C1 segment of cervical spinal cord (tissue), 14 donors: ENCODE data around the gene PAX2.

Experiments
- DNase-seq, 14 donors: peaks; one replicate each; lab custom pipeline; 2025; lab: John Stamatoyannopoulos, UW

PAX2 gene

GRCh38 chr10:100788002-100788903 is 42.9 kb downstream of the PAX2 start:
- DNase-seq: no peak

- DNase-seq: no peak
These were observed 45.4 kb downstream of the PAX2 start for GRCh38 chr10:100790761-100791208.

GRCh38 chr10:100791369-100792058 is 46.1 kb downstream of the PAX2 start:
- no peak for DNase-seq

- no peak for DNase-seq
These were observed 47.2 kb downstream of the PAX2 start for GRCh38 chr10:100792574-100792973.

GRCh38 chr10:100793055-100793454 is 47.7 kb downstream of the PAX2 start:
- no peak for DNase-seq

GRCh38 chr10:100799881-100800280 is 54.5 kb downstream of the PAX2 start:
- DNase-seq: no peak

GRCh38 chr10:100800931-100801330 is 55.5 kb downstream of the PAX2 start:
- no peak for DNase-seq

- no peak for DNase-seq
These were observed 56.8 kb downstream of the PAX2 start for GRCh38 chr10:100802196-100802595.

- DNase-seq: no peak
These were observed 57.2 kb downstream of the PAX2 start for GRCh38 chr10:100802607-100803006.

- DNase-seq: no peak
These were observed 58.1 kb downstream of the PAX2 start for GRCh38 chr10:100803492-100803891.

- DNase-seq: no peak
These were observed 58.5 kb downstream of the PAX2 start for GRCh38 chr10:100803908-100804307.

GRCh38 chr10:100805543-100806355 is 60.4 kb downstream of the PAX2 start:
- DNase-seq: no peak

GRCh38 chr10:100806356-100806645 is 60.9 kb downstream of the PAX2 start:
- DNase-seq: no peak

- no peak for DNase-seq
These were observed 62.0 kb downstream of the PAX2 start for GRCh38 chr10:100807241-100807951.

- no peak for DNase-seq
These were observed 63.5 kb downstream of the PAX2 start for GRCh38 chr10:100808876-100809275.

- no peak for DNase-seq
These were observed 64.9 kb downstream of the PAX2 start for GRCh38 chr10:100810091-100810834.

- no peak for DNase-seq
These were observed 65.4 kb downstream of the PAX2 start for GRCh38 chr10:100810835-100811116.

- peak in 1 of 14 donors; percentile 55 for DNase-seq
These were observed 65.9 kb downstream of the PAX2 start for GRCh38 chr10:100811261-100811660.

- DNase-seq: no peak
These were observed 66.7 kb downstream of the PAX2 start for GRCh38 chr10:100811752-100812750.

GRCh38 chr10:100812978-100813377 is 67.6 kb downstream of the PAX2 start:
- DNase-seq: no peak
